ENCODE data around the gene ARHGAP15.

DNA sequence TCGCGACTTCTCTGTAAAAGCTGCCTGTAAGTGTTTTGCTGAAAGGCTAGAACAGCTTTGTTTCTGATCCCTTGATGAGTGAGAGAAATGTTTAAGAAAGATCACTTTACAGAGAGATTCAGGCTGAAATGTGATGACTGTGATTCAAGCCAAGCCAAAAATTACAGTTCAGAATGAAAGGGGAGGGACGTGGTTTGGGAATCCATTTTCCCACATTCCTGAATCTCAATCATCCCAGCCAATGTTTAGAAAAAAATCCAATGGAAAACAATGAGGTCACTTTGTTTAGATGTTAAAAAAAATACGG lies 416.7 kb downstream of the ARHGAP15 start:
- TF ChIP-seq, protein P1, sequence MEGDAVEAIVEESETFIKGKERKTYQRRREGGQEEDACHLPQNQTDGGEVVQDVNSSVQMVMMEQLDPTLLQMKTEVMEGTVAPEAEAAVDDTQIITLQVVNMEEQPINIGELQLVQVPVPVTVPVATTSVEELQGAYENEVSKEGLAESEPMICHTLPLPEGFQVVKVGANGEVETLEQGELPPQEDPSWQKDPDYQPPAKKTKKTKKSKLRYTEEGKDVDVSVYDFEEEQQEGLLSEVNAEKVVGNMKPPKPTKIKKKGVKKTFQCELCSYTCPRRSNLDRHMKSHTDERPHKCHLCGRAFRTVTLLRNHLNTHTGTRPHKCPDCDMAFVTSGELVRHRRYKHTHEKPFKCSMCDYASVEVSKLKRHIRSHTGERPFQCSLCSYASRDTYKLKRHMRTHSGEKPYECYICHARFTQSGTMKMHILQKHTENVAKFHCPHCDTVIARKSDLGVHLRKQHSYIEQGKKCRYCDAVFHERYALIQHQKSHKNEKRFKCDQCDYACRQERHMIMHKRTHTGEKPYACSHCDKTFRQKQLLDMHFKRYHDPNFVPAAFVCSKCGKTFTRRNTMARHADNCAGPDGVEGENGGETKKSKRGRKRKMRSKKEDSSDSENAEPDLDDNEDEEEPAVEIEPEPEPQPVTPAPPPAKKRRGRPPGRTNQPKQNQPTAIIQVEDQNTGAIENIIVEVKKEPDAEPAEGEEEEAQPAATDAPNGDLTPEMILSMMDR (IDR thresholded peaks at IDR 0.05; ENCODE audit: poor library complexity, severe bottlenecking), result no peak
- no peak for TF ChIP-seq RAD21 (conservative IDR thresholded peaks at IDR 0.05)
